Gastrocnemius medialis (tissue), 4 donors: ENCODE results near the gene BMPR1B.

Experiments
- CTCF ChIP-seq, 5 experiments: fragments of 450-650 bp in 3 of 5; fragments of 200-600 bp in 2 of 5; sonication (generic) in 2 of 5; IDR thresholded peaks in 4 of 5; conservative IDR thresholded peaks in 1 of 5; 1 replicate in 4 of 5; 2 replicates in 1 of 5; pipeline ENCODE4 v1.5.1; 2016 to 2019; ENCODE audit warnings: antibody characterized with exemption in 5 of 5, mild to moderate bottlenecking in 3 of 5, moderate library complexity in 3 of 5
- POLR2A ChIP-seq, 2 donors: fragments of 450-650 bp; IDR thresholded peaks; one replicate each; pipeline ENCODE4 v1.6.1; 2017; ENCODE audit warnings: antibody characterized with exemption in 2 of 2, mild to moderate bottlenecking in 2 of 2, moderate library complexity in 2 of 2

- TF ChIP-seq CTCF (IDR thresholded peaks at IDR 0.05 in 4 of 5, conservative IDR thresholded peaks at IDR 0.05 in 1 of 5) (no peak), POLR2A (IDR thresholded peaks at IDR 0.05) (no peak)
Measured at GRCh38 chr4:94726524-94727123, 31.1 kb upstream of the BMPR1B start.
